ENCODE data around the gene GRB10. TPM values are rescaled to one million over a fixed set of nuclear protein-coding genes. Genes with fewer than 3 reads are reported as not detected.

Gene GRB10
- polyA plus RNA-seq, 2 of the 4 experiments (the other 2 are of a cell fraction), result 23.2 to 37.0 TPM

DNA sequence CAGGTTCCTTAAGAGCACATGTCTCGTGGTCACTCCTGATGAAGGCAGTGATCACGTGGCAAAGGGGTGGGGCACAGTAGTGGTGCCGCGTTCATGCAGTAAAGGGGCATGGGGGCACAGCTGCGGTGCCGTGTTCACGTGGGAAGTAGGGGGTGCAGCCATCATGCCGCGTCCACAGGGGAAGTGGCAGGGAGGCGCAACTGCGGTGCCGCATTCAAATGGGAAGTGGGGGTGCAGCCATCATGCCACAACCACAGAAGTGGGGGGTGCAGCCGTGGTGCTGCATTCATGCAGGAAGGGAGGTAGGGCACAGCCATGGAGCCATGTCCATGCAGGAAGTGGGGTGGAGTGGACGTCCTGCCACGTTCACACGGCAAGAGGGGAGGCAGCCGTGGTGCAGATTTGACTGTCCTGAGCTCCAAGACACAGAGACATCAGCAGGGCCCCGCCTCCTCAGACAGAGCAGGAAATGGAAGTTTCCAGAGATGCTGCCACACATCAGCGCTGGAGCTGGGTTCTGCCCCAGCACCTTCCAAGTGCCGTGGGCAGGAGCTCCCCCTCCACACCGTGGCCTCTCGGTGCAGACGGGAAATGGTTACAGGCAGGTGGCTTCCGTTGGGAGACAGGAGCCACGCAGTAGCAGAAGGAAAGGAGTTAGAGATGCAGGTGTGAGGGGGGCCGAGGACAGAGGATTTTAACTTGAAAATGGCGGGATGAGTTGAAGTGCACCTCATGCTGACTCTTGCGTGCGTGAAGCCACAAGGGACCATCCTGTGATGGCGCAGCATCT is 122.5 kb downstream of the GRB10 start (continued):
- TF ChIP-seq, protein P1, sequence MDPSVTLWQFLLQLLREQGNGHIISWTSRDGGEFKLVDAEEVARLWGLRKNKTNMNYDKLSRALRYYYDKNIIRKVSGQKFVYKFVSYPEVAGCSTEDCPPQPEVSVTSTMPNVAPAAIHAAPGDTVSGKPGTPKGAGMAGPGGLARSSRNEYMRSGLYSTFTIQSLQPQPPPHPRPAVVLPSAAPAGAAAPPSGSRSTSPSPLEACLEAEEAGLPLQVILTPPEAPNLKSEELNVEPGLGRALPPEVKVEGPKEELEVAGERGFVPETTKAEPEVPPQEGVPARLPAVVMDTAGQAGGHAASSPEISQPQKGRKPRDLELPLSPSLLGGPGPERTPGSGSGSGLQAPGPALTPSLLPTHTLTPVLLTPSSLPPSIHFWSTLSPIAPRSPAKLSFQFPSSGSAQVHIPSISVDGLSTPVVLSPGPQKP (IDR thresholded peaks at IDR 0.05; ENCODE audit: low read depth, low read length), result no peak

DNA sequence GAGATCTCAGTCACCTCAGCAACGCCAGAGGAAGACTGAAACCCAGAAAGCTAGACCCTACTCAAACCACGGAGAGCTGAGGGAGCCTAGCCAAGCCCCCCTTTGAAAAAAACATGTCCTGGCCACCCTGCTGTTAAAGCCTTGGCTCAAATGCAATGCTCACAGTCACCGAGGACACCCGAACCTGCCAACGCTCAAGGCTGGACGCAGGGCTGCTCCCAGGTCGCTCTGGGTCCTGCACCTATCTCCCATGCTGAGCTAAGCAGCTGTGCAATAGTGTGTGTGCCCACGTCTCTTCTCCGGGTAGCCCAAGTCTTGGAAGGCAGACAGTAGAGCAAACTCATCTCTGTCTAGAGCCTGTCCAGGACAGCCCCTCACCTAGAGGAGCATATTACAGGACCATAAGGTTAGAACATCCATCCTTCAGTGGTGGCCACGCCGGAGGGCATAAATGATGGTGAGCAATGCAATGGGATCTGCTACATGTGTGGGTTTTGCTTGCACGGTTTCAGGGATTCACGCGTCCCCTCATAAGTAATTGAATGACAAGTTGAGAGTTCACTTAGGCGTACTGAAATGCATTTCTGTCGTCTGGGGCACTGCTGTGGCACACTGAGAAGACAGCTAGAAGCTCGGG is 123.2 kb downstream of the GRB10 start:
- WGBS (ENCODE audit: missing lambda C conversion rate), result 94% methylated on average over 17 of the region's 17 CpGs
- Histone ChIP-seq H3K9me3 (no peaks in the 10 kb centered on the region), H3K4me2 (no peak overlapping the region), H3K27ac (no peak overlapping the region), H3K4me1 (0 out of 3 replicates have a peak, but pooled peaks cover under 1% of the 10 kb centered on the region), H3K4me3 (no peak overlapping the region)
- no peak for TF ChIP-seq NPAS2 (CRISPR knock-in tag; IDR thresholded peaks at IDR 0.05; ENCODE audit: borderline replicate concordance)
- TF ChIP-seq POLR2A (IDR thresholded peaks at IDR 0.05; ENCODE audit: low read length), result no peak
- TF ChIP-seq, protein P2, sequence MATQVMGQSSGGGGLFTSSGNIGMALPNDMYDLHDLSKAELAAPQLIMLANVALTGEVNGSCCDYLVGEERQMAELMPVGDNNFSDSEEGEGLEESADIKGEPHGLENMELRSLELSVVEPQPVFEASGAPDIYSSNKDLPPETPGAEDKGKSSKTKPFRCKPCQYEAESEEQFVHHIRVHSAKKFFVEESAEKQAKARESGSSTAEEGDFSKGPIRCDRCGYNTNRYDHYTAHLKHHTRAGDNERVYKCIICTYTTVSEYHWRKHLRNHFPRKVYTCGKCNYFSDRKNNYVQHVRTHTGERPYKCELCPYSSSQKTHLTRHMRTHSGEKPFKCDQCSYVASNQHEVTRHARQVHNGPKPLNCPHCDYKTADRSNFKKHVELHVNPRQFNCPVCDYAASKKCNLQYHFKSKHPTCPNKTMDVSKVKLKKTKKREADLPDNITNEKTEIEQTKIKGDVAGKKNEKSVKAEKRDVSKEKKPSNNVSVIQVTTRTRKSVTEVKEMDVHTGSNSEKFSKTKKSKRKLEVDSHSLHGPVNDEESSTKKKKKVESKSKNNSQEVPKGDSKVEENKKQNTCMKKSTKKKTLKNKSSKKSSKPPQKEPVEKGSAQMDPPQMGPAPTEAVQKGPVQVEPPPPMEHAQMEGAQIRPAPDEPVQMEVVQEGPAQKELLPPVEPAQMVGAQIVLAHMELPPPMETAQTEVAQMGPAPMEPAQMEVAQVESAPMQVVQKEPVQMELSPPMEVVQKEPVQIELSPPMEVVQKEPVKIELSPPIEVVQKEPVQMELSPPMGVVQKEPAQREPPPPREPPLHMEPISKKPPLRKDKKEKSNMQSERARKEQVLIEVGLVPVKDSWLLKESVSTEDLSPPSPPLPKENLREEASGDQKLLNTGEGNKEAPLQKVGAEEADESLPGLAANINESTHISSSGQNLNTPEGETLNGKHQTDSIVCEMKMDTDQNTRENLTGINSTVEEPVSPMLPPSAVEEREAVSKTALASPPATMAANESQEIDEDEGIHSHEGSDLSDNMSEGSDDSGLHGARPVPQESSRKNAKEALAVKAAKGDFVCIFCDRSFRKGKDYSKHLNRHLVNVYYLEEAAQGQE (IDR thresholded peaks at IDR 0.05), result no peak
- TF ChIP-seq RAD21 (conservative IDR thresholded peaks at IDR 0.05 in 1 of 2, IDR thresholded peaks at IDR 0.05 in 1 of 2), result no peak
- TF ChIP-seq NFE2L2 (conservative IDR thresholded peaks at IDR 0.05; ENCODE audit: low read length), result no peak
- no peak for TF ChIP-seq TFCP2L1 (CRISPR knock-in tag; IDR thresholded peaks at IDR 0.05)
- no peak for TF ChIP-seq CEBPB (IDR thresholded peaks at IDR 0.05)
- no peak for TF ChIP-seq SREBF2 (IDR thresholded peaks at IDR 0.05)
- no peak for TF ChIP-seq JUN (IDR thresholded peaks at IDR 0.05)
- TF ChIP-seq MAFK (IDR thresholded peaks at IDR 0.05; ENCODE audit: partially characterized antibody), result no peak
- no peak for TF ChIP-seq ZFP36 (IDR thresholded peaks at IDR 0.05; ENCODE audit: borderline replicate concordance, partially characterized antibody)
- no peak for TF ChIP-seq MYC (IDR thresholded peaks at IDR 0.05; ENCODE audit: borderline replicate concordance, low read length)
- TF ChIP-seq, protein P3, sequence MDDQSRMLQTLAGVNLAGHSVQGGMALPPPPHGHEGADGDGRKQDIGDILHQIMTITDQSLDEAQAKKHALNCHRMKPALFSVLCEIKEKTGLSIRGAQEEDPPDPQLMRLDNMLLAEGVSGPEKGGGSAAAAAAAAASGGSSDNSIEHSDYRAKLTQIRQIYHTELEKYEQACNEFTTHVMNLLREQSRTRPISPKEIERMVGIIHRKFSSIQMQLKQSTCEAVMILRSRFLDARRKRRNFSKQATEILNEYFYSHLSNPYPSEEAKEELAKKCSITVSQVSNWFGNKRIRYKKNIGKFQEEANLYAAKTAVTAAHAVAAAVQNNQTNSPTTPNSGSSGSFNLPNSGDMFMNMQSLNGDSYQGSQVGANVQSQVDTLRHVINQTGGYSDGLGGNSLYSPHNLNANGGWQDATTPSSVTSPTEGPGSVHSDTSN (IDR thresholded peaks at IDR 0.05), result no peak
- no peak for TF ChIP-seq NR3C1 (IDR thresholded peaks at IDR 0.05)
- TF ChIP-seq HDAC2 (IDR thresholded peaks at IDR 0.05), result no peak
- no peak for TF ChIP-seq EHMT2 (IDR thresholded peaks at IDR 0.05; ENCODE audit: low read depth)
- no peak for TF ChIP-seq ZC3H11A (IDR thresholded peaks at IDR 0.05)
- TF ChIP-seq, protein P4, sequence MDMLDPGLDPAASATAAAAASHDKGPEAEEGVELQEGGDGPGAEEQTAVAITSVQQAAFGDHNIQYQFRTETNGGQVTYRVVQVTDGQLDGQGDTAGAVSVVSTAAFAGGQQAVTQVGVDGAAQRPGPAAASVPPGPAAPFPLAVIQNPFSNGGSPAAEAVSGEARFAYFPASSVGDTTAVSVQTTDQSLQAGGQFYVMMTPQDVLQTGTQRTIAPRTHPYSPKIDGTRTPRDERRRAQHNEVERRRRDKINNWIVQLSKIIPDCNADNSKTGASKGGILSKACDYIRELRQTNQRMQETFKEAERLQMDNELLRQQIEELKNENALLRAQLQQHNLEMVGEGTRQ (IDR thresholded peaks at IDR 0.05), result no peak
- TF ChIP-seq, protein P5, sequence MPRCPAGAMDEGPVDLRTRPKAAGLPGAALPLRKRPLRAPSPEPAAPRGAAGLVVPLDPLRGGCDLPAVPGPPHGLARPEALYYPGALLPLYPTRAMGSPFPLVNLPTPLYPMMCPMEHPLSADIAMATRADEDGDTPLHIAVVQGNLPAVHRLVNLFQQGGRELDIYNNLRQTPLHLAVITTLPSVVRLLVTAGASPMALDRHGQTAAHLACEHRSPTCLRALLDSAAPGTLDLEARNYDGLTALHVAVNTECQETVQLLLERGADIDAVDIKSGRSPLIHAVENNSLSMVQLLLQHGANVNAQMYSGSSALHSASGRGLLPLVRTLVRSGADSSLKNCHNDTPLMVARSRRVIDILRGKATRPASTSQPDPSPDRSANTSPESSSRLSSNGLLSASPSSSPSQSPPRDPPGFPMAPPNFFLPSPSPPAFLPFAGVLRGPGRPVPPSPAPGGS (IDR thresholded peaks at IDR 0.05), result no peak
- ATAC-seq, result no peak
- FAIRE-seq, result no peak
- no peak for DNase-seq (ENCODE audit: low read depth in 1 of 2, low spot score in 1 of 2)
- ChIA-PET CTCF (interaction anchor here (0.7 to 3.5 kb wide), 6 partner anchors 9 to 503 kb away, joined by 3 to 9 read pairs (median 4); no protein-coding TSS in a partner anchor), POLR2A (no interaction called here)

All from A549 (cell line).